KMS-11 (cell line): ENCODE measurements around the gene ACADSB.

ENCODE experiments used
- H2AFZ ChIP-seq: fragments of 200-600 bp; sonication (generic); 2 replicates; pipeline ENCODE4 v1.6.1; 2016; ENCODE audit warnings: antibody characterized with exemption, mixed run types, low read depth
- H3K27ac ChIP-seq: fragments of 200-600 bp; sonication (generic); 2 replicates; pipeline ENCODE4 v1.6.1; 2016; ENCODE audit warnings: mild to moderate bottlenecking, mixed run types
- H3K27me3 ChIP-seq: fragments of 200-600 bp; sonication (generic); 2 replicates; pipeline ENCODE4 v1.6.1; 2017; ENCODE audit warnings: mild to moderate bottlenecking, low read depth, mixed run types, moderate library complexity; ENCODE audit not compliant: insufficient read depth
- H3K36me3 ChIP-seq: fragments of 200-600 bp; sonication (generic); 2 replicates; pipeline ENCODE4 v1.6.1; 2017; ENCODE audit warnings: mild to moderate bottlenecking, mixed run types; ENCODE audit not compliant: insufficient read depth
- H3K4me1 ChIP-seq: fragments of 200-600 bp; sonication (generic); 2 replicates; pipeline ENCODE4 v1.6.1; 2016; ENCODE audit warnings: mild to moderate bottlenecking, low read depth, mixed run types; ENCODE audit not compliant: poor library complexity, severe bottlenecking
- H3K4me2 ChIP-seq: fragments of 200-600 bp; sonication (generic); 2 replicates; pipeline ENCODE4 v1.7.0; 2016; ENCODE audit warnings: mild to moderate bottlenecking, mixed run types
- H3K4me3 ChIP-seq: fragments of 200-600 bp; sonication (generic); IDR thresholded peaks from 2 replicates; pipeline ENCODE4 v1.6.1; 2017; ENCODE audit warnings: low read depth, low read length, mixed read lengths; ENCODE audit not compliant: insufficient read depth
- H3K79me2 ChIP-seq: fragments of 200-600 bp; sonication (generic); 2 replicates; pipeline ENCODE4 v1.6.1; 2016; ENCODE audit warnings: low read depth, mixed run types; ENCODE audit not compliant: insufficient read depth
- H3K9ac ChIP-seq: fragments of 200-600 bp; sonication (generic); 2 replicates; pipeline ENCODE4 v1.6.1; 2016; ENCODE audit warnings: mild to moderate bottlenecking, mixed run types
- H4K20me1 ChIP-seq: fragments of 200-600 bp; sonication (generic); 2 replicates; pipeline ENCODE4 v1.6.1; 2016; ENCODE audit warnings: mild to moderate bottlenecking, mixed run types; ENCODE audit not compliant: insufficient read depth
- TF ChIP-seq, protein P1 (sequence below): fragments of 200-600 bp; sonication (generic); conservative IDR thresholded peaks from 2 replicates; pipeline ENCODE4 v1.6.1; 2017; ENCODE audit warnings: low read depth, mild to moderate bottlenecking, antibody characterized with exemption, low read length, moderate library complexity, mixed read lengths

Gene ACADSB

GRCh38 chr10:123062726-123063125 lies 53.9 kb downstream of the ACADSB start:
- H3K4me2 ChIP-seq, result no peak overlapping the region
- H3K4me1 ChIP-seq, result no peaks in the 10 kb centered on the region
- no peak overlapping the region for H3K4me3 ChIP-seq
- no peak overlapping the region for H3K9ac ChIP-seq
- H2AFZ ChIP-seq, result no peak overlapping the region
- no peak overlapping the region for H3K27ac ChIP-seq
- H4K20me1 ChIP-seq, result no peaks in the 10 kb centered on the region
- H3K79me2 ChIP-seq, result no peaks in the 10 kb centered on the region
- H3K27me3 ChIP-seq, result no peaks in the 10 kb centered on the region
- TF ChIP-seq, protein P1, sequence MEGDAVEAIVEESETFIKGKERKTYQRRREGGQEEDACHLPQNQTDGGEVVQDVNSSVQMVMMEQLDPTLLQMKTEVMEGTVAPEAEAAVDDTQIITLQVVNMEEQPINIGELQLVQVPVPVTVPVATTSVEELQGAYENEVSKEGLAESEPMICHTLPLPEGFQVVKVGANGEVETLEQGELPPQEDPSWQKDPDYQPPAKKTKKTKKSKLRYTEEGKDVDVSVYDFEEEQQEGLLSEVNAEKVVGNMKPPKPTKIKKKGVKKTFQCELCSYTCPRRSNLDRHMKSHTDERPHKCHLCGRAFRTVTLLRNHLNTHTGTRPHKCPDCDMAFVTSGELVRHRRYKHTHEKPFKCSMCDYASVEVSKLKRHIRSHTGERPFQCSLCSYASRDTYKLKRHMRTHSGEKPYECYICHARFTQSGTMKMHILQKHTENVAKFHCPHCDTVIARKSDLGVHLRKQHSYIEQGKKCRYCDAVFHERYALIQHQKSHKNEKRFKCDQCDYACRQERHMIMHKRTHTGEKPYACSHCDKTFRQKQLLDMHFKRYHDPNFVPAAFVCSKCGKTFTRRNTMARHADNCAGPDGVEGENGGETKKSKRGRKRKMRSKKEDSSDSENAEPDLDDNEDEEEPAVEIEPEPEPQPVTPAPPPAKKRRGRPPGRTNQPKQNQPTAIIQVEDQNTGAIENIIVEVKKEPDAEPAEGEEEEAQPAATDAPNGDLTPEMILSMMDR, result no peak
- no peaks in the 10 kb centered on the region for H3K36me3 ChIP-seq

DNA sequence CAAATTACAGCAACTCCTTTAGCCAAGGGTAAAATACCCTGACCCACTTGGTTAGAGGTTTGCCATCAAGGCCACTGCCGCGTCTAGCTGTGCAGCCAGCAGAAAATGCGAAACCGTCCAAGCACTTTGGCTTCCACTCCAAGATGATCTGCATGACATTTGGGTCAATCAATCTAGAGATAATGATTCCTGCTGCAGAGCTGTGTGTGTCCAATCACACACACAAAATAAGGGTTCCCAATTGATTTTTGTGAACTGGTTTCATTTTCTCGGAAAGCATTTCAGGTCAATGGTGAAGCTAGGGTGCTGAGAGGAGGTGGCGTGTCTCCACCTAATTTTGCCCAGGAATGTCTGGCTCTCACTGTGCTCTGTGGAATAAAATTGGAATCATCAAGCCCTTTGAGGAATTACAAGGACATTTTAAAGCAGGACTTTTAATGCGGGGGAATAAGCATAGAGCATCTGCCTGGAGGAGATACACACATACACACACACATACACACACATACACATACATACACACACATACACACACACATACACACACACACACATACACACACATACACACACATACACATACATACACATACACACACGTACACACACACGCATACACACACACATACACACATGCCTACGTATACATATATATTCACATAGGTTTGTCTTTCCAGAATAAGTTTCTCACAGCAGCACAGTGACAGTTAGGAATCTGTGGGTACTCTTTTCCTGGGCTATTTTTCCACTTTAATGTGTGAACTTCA lies 59.5 kb downstream of the ACADSB start:
- no peak overlapping the region for H3K9ac ChIP-seq
- H4K20me1 ChIP-seq, result no peaks in the 10 kb centered on the region
- H3K79me2 ChIP-seq, result no peaks in the 10 kb centered on the region
- H3K4me3 ChIP-seq, result no peak overlapping the region
- H3K36me3 ChIP-seq, result no peaks in the 10 kb centered on the region
- TF ChIP-seq, protein P1, result no peak
- no peak overlapping the region for H3K4me2 ChIP-seq
- no peaks in the 10 kb centered on the region for H3K27me3 ChIP-seq
- no peak overlapping the region for H3K27ac ChIP-seq
- H3K4me1 ChIP-seq, result no peaks in the 10 kb centered on the region
- no peak overlapping the region for H2AFZ ChIP-seq

- H3K79me2 ChIP-seq, result no peaks in the 10 kb centered on the region
- H3K4me2 ChIP-seq, result no peak overlapping the region
- H3K4me3 ChIP-seq, result no peak overlapping the region
- H3K27ac ChIP-seq, result no peak overlapping the region
- H4K20me1 ChIP-seq, result no peaks in the 10 kb centered on the region
- no peak overlapping the region for H2AFZ ChIP-seq
- TF ChIP-seq, protein P1, result no peak
- no peak overlapping the region for H3K9ac ChIP-seq
- no peaks in the 10 kb centered on the region for H3K4me1 ChIP-seq
- no peaks in the 10 kb centered on the region for H3K27me3 ChIP-seq
- H3K36me3 ChIP-seq, result no peaks in the 10 kb centered on the region
Observed at GRCh38 chr10:123069246-123069986, 60.6 kb downstream of the ACADSB start.

DNA sequence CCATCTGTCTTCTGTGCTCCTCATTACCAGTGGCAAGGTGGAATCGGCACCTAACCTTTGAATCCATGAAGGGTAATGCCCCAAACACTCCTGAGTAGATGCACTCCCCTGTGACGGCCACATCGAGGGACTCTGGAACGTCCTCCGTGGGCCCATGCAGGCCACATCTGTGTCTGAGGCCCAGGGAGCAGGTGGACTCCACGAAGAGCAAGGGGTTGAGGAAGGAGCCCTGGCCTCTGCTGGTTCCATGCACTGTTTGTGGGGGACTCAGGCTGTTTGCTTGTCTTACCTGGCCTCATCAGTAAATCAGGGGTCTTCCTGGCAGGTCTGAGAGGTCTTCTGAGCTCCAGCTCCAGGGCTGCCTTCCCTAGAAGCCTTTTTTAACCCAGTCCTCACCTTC lies 64.4 kb downstream of the ACADSB start:
- Histone ChIP-seq H3K9ac (no peak overlapping the region), H3K27me3 (no peaks in the 10 kb centered on the region), H2AFZ (no peak overlapping the region), H3K4me1 (no peaks in the 10 kb centered on the region), H3K4me2 (no peak overlapping the region), H3K79me2 (no peaks in the 10 kb centered on the region), H3K27ac (no peak overlapping the region), H3K4me3 (no peak overlapping the region), H3K36me3 (no peaks in the 10 kb centered on the region), H4K20me1 (no peaks in the 10 kb centered on the region)
- TF ChIP-seq, protein P1, result no peak
